HG03575 (cell line): ENCODE measurements around the gene MCF2L.

ENCODE experiments used
- ATAC-seq: cut with Tn5 transposase; IDR thresholded peaks from one replicate; pipeline ENCODE4 v1.9.1; 2021; ENCODE audit not compliant: unreplicated experiment, insufficient number of reproducible peaks, low FRiP score; ENCODE audit errors: extremely low read depth

The MCF2L gene

DNA sequence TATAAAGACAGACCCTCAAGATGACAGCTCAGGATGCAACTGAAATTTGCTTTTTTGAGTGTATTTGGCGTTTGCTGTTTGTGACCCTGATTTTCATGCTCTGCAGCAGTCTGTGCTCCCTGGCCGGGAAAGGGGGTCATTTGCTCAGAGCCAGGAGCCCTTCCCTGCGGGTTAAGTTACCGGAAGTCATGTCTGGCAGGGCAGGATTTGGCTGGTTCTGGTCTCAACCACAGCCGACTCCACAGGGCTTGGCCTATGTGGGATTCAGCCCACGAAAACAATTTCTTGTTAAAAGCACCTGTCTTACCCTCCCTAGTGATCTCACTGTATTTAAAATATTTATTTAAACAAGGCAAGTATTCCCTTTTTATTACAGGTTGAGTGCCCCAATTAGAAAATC is 22.6 kb downstream of the MCF2L start:
- no peak for ATAC-seq

DNA sequence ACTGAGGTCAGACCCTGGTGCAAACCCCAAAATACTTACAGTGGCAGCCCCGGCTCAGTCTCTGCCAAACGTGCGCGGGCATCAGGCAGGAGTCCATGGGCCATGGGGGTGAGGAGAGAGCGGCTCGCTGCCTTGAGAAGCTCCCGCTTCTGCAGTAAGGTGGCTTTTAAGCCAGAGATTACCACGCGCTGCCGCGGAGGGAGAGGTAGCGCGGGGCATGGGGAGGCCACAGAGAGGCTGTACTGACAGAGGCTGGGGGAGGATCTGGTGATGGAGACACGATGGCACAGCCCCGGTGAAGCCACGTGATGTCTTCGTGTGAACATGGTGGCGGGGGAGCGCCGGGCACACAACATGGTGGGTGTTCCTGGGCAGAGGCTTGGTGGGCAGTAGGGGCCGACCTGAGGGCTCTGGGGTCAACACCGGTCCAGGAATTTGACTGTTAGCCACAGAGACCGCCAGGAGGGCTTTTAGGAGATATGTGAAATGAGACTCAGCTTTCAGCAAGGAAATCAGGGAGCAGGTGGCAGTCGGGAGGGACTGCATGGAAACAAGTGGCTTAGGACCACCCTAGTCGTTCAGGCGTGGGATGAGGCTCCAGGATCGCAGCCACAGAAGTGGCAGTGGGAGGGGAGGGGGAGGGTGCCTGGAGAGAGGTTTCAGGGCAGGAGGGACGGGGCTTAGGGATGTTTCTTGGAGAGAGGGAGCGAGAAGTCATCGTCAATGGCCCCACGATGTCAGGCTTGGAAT is 24.1 kb downstream of the MCF2L start:
- no peak for ATAC-seq

DNA sequence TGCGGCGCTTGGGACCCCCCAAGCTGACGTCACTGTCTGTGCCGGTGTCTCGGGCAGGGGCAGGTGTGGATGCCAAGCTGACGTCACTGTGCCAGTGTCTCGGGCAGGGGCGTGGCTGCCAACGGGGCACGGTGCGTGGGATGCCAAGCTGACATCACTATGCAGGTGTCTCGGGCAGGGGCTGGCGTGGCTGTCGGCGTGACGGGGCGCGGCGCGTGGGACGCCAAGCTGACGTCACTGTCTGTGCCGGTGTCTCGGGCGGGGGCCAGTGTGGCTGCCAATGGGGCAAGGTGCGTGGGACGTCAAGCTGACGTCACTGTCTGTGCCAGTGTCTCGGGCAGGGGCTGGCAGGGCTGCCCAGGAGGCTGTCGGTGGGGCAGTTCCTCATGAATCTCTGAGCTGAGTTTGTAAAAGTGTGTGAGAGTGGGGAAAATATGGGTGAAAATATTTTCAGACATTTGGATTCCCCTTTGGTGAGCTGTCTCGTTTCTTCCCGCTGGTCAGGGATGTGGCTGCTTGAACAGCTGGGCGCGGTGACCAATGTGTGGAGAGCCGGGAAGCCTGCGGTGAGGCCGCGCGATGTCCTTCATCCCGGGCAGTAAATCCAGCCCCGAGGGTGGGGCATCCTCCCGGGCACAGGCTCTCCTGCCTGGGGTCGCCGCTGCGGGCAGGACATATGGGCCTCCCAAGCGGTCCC is 25.2 kb downstream of the MCF2L start:
- ATAC-seq = no peak

DNA sequence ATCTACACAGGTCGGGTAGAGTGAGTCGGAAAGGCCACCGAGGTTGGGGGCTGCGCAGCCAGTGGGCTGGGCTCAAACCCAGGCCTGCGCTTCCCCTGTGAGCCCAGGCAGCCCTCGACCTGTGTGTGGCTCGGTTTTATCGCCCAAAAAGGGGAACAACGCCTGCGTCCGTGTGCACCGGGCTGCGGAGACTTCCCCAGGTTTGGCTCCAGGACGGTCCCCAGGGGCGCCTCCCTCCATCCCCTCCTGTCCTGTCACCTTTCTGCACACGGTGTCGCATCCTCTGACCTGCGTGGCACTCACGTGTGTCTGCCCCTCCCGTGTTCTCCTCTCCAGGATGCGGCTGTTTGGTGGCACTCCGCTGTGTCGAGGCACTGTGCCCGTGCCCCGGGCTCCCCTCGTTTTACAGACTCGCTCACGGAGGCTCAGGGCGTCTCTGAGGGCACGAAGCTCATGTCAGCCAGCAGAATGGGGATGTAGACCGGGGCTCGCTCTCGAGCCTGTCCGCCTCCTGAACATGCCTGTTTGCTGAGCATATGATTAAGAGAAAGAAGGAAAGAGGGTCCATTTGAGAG is 25.9 kb downstream of the MCF2L start:
- no peak for ATAC-seq

DNA sequence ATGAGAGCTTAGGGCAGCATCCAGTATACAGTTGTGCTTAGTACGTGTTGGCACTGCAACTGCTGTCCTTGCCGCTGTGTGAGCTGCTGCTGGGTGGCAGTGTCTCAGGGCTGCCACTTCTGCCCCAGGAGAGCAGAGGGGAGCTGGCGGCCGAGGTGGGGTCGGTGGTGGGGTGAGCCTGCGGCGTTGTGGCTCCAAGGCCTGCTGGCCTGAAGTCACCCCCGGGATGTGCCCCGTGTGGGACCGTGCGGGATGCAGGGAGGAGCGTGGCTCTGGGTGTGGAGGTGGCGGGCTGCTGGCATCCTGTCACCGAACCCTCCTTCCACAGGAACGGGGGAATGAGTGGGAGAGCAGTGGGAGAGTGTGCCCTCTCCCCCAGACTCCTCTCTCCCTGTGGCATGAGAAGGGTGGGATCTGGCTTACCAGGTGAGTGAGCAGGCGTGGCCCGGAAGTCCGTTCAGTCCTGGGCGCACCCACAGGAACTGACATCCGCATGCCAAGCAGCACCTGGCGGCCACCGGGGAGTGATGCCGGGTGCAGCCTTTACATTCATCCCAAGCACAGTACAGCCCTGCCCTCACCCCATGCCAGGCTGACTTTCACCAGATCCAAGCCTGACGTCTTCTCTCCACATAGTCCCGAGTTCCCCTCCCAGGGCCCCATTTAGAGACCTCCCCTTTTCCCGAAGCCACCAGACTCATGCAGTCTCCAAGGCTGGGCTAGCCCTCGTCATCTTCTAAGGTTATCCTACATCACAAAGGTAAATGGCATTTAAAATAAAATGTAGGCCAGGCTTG is 26.6 kb downstream of the MCF2L start:
- ATAC-seq = no peak

DNA sequence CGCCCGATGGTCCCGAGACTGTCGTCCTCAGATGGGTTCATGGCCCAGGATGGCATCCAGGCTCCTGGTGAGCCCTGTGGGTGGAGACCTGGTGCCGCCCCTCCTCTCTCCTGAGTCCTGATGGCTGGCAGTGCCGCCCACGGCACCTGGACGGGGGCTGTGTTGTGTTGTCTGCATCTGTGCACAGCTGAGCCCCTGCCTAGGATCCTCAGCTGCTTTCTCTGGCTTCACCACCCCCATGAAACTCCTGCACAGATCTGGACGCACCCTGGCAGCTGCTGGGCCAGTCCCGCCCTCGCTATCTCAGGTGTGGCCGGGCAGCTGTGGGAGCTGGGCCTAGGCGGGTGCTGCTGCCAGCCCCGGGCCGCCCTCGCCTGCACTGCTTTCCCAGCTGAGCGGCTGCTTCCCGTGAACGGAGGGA is 27.7 kb downstream of the MCF2L start:
- ATAC-seq = no peak

DNA sequence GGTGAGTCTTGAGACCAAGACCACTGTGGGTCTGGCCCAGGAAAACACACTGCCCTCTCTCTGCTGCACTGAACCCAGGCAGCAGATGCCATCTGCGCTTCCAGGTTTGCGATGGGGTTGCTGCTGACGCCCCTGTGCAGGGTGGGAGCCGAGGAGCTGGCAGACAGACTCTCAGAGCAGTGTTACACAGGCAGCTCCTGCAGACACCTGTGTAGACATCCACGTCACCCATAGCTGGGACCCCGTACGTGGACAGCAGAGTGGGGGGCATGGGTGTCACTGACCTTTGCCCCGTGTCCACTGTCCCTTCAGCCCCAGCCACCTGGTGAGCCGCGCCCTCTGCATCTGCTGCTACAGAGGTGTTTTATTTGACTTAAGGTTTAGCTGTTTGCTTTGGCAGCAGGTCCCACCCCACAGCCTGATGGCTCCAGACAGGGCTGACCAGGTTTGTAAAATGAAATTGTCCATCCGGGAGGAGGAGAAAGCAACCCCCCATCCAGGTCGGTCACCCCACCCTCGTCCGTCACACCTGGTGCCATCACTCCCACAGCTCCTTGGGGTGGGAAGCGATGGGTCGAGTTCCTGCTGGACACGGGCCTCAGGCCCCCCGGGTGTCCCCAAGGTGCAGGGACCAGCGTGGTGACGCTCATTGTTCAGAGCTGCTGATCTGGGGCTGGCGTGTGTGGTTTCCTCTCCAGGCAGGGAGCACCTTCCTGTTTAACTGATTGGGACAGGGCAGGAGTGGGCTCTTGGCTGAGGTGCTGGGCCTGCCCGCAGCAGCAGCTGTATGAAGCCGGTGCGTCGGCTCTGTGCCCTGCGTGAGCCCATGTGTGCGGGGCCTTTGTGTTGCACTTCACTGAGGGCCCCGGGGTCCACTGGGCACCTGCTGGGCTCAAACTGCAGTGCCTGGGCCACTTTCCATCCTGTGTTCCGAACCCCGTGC is 28.4 kb downstream of the MCF2L start:
- ATAC-seq = no peak

DNA sequence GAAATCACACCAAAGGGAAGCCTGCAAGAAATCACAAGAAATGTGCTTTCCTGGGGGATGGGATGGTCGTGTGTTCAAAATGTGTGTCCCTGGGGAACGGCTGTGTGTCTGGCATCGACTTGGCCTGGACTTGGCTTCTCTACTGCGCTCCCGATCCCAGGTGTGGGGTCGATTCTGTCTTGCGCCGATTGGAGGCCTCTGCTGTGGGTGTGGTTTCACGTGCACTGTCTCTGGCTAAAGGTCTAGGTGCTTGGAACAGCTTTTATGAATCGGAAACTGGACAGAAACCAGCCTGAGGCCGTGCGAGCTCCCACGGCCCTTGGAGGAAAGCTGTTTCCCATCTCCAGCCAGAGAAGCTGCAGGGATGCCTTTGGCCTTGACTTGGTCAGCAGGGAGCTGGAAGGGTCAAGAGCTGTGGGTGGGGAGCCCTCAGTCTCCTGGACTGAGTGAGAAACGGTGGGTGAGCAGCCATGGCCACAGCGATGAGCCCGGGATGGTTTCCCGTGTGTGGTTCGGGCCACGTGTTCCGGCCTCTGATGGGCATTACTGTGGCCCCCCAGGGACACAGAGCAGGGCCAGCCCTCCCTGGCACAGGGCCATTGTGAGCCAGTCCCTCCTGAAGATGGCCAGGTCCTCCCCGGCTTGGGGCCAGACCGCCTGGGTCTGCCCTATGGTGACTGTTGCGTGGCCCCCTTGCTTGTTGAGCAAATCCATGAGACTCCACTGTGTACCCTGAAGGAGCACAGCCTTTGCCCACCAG is 29.7 kb downstream of the MCF2L start:
- ATAC-seq = no peak

DNA sequence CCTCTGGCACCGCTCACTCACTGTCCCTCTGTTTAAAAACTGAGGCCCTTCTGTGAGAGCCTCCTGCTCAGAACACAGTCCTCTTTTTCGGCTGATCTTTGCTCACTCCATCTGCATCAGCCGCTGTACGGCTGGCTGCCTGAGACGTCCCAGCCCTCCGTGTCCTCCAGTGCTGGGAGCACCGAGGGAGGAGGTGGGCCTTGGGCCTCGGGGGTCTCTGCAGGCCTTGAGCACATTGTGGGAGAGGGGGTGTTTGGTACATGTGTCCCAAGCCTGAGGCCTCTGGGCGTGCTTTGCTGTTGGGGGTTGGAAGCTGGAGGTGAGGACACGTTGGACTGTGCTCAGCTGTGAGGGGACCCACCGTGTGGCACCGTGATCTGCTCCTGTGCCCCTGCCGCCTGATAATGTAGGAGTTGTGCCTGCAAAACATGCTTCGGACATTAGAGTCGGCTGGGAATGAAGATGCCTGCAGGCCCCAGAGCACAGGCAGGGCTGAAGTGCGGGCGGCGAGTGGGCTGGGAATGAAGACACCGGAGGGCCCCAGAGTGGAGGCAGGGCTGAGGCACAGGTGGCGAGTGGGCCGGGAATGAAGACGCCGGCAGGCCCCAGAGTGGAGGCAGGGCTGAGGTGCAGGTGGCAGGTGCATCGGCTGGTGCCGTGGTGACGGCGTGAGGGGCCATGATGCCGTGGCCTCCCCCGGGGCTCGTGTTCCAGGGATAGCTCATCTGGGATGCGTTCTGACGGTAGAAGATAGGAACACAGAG is 30.6 kb downstream of the MCF2L start:
- ATAC-seq = no peak

DNA sequence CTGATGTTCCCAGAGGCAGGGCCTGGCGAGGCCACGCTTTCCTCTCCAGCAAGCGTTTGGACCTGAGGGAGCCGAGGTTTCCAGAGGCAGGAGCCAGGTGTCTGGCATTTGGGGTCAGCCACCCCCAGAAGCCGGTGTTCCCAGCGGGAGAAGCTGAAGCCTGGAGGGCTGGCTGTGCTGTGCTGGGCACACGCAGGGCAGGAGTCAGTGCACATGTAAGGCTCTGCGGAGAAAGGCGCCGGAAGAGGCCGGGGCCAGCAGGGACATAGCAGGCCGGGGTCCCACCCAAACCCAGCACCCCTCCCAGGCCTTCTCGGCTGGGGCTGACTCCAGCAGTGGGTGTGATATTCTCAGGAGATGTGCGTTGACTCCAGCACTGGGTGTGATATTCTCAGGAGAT is 31.6 kb downstream of the MCF2L start:
- ATAC-seq = no peak

DNA sequence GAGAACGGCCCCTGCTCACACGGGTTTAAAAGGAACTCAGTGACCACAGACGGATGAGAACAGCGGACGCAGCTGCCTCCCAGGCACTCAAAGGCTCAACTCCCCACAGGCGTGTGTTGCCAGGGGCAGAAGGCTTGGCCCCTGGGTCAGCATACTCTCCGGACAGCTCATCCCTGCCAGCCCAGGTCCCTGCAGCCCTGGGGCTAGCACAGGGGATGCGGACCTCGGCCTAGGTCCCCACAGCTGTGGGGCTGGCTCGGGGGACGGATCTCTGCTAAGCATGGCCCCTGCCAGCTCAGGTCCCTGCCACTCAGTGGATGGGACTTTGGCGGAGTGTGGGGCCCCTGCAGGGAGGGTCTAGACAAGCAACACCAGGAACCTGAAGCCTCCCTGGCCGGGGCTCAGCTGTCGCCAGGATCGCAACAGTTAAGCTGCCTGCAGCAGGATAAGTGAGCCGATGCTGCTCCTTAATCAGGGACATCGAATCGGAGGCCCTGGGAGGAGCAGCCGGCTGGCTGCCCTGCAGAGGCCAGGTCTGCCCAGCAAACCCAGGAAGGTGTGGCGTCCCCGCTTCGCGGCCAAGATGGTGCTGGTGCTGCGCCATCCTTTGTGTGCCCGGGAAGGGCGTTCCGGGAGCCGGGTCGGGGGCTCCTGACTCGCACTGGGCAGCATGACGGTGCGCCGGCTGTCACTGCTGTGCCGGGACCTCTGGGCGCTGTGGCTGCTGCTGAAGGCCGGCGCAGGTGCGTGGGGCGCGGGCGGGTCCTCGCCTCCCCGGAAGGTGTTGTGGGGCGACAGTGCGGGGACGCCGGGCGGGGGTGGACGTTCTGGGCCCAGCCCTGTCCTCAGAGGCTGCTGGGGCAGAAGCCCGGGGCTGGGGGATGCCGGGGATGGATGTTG is 32.5 kb downstream of the MCF2L start:
- ATAC-seq = no peak

DNA sequence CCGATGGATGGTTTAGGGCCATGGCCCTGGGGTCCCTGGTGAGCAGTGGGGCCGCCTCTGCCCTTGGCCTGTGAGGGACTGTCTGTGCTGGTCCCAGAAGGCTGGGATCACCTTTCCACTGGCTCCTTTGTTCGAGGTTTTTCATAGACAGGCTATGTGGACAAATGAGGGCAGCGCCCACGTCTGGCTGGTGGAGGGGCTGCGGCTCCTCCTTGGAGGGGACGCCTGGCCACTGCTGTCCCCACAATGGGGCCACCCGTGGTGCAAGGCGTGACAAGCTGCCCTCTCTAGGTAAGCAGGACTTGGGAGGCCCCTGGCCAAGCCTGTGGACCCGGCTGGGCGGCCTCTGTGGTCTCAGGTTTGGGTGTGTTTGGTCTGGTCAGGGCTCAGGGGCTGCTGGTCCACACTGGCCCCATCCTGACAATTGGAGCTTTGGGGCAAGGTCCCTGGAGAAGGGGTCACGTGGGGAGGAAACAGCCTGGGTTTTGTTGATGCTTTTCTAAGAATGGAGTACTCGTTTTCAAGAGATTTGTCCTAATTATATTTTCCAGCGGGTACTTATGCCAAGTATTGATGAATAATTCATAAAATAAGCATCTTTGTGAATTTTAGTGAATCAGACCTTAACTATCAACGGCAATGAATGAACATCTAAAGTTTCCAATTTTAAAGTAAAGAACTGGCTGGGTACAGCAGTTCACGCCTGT is 33.3 kb downstream of the MCF2L start:
- no peak for ATAC-seq

DNA sequence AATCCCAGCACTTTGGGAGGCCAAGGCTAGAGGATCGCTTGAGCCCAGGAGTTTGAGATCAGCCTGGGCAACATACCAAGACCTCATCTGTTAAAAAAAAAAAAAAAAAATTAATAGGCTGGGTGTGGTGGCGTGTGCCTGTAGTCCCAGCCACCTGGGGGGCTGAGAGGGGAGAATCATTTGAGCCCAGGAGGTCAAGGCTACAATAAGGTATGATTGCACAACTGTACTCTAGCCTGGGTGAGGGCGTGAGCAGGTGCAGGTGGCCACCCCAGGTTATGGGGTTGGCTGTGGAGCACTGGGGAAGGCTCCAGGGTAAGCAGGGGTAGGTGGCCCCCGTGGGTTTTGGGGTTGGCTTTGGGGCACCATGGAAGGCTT is 33.9 kb downstream of the MCF2L start:
- no peak for ATAC-seq

DNA sequence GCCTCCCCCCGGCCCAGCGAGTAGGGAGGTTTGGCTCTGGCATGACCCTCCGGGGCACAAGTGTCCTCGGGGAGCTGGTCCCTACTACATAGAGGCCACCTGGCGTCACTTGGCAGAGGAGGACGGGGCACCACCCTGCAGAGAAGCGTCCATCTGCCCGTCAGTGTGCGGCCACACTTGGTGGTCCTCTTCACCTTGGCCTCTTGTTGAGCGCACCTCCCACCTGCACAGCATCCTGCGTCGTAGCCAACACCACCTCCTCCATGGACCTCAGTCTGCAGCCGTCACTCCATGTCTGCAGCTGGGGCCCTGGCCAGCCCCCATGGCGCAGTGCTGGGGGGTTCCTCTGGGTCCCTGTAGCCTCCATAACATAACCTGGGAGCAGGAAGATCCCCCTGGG is 35.1 kb downstream of the MCF2L start:
- no peak for ATAC-seq

DNA sequence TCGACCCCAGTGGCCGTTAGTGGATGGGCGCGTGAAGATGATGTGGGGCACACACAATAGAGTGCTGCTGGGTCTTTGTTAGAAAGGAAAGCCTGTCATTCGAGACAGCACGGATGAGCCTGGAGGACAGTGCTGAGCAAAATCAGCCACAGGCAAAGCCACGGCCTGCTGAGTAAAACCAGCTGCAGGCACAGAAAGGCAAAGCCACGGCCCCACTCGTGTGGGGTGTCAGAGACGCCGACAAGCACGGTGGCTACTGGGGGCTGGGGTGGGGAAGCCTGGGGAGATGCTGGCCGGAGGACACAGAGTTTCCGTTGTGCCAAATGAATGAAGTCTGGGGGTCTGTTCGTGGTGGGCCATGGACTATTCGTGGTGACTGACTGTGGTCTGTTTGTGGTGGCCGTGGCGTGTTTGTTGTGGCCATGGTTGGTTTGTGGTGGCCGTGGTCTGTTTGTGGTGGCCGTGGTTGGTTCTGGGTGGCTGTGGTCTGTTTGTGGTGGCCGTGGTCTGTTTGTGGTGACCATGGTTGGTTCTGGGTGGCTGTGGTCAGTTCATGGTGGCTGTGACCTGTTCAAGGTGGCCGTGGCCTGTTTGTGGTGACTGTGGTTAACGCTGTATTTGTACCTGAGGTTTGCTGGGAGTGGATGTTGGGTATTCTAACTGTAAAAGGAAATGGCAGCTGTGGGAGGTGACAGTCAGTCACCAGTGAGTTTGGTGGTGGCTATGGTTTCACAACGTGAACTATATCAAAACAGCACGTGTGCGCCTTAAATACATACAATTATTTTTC is 36.3 kb downstream of the MCF2L start:
- no peak for ATAC-seq
